HG02642 (cell line): ENCODE measurements around the gene RAB34.

Experiments
- ATAC-seq: cut with Tn5 transposase; IDR thresholded peaks from one replicate; pipeline ENCODE4 v1.9.1; 2021; ENCODE audit warnings: mild to moderate bottlenecking; ENCODE audit not compliant: unreplicated experiment, poor library complexity

RAB34 gene

DNA sequence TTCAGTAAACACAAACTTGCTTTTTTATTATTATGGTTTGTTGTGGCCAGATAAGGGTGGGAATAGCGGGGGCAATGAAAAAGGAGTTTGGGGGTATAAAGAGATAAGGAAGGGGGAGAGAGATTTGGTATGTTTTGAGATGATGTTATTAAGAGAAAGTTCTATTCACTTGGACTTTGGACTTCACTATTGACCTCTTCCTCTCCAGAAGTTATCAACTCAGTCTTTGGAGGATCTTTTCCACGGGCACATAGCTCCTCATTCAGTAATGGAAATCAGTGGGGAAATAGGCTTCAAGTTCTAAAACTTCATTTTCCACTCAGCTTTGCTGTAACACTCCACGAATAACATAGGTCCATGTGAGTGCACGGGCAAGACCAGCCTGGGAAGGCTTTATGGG is 29.2 kb downstream of the RAB34 start:
- ATAC-seq: no peak

DNA sequence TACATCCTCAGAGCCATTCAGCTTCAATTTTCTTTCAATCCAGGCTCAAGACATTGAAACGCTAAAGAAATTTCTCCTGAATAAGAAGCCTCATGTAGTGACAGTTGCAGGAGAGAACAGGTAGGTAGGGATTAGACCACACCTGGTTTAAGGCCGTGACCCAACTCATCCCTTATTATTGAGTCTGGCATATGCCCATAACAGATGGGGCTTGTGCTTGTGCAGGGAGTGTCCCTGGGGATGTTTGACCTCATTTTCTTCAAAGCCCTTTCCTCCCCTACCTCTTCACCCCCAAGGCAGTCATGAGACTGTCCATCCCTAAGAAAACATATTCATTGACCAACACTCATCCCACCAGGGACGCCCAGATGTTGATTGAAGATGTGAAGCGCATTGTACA is 31.4 kb downstream of the RAB34 start:
- ATAC-seq: no peak

DNA sequence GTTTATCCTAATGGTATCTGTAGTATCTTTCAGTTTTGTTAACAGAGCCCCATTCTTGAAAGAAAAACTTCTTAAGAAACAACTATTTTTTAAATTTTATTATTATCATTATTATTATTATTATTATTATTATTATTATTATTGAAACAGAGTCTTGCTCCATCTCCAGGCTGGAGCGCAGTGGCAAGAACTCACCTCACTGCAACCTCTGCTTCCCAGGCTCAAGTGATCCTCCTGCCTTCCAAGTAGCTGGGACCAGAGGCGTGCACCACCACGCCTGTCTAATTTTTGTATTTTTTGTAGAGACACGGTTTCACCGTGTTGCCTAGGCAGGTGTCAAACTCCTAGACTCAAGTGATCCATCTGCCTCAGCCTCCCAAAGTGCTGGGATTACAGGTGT is 32.3 kb downstream of the RAB34 start:
- ATAC-seq: no peak

DNA sequence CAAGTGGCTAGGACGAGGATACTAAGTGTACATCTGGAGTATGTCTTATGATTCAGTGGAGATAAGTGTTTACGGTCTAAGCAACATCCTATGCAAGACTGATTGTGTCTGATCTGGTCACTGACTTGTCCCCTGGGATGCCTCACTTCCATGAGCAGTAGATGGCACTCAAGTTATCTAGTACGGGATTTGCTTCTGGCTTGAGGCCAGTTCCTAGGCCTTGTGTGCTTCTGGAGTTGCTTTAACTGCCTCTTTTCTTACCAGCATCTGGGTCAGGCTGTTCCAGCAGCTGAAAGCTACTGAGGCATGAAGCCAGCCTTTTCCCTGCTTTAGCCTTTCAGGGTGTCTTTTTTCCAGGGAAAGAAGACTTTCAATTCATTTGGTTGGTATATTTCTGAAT is 32.7 kb downstream of the RAB34 start:
- ATAC-seq: no peak

DNA sequence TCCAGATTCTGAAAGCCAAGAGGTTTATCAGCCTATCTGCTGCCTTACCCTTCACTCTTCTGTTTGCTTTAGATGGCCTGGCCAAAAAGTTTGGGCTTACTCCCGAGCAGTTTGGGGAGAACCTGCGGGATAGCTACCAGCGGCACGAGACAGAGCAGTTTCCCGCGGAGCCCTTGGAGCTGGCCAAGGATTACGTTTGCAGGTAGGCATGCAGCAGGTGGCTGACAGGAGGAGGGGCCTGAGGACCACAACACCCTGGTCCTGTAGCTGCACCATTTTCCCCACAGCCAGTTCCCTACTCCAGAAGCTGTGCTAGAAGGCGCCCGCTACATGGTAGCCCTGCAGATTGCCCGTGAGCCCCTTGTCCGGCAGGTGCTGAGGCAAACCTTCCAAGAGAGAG is 35.0 kb downstream of the RAB34 start:
- no peak for ATAC-seq

DNA sequence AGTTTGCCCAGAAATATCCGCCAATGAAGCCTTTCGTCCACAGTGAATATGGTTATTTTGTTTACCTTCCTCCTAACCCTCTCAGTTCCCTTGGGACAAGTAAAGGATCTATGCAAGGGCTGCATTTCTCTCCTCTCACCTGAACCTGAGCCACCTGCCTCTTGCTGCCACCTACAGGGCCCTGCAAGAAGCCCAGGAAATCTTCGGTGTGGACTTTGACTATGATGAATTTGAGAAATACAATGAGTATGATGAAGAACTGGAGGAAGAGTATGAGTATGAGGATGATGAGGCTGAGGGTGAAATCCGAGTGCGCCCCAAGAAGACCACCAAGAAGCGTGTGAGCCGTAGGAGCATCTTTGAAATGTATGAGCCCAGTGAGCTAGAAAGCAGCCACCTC is 41.7 kb downstream of the RAB34 start:
- no peak for ATAC-seq

DNA sequence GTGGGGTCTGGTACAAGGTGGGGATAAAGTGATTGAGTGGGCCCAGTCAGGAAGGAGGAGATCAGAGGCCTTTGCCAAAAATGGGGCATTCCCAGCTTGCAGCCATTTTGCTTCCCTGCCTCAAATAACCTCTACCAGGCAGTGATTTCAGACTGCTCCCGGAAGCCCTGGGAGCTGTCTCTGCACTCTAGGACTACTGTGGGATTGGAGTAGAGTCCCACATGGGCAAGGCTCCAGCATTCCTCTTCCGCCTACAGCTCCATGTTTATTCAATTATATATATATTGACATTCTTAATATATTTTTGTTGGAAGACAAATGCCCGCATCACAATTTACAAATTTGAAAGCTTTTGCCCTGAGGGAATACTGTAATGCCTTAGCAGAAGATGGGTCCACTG is 42.2 kb downstream of the RAB34 start:
- ATAC-seq: no peak

DNA sequence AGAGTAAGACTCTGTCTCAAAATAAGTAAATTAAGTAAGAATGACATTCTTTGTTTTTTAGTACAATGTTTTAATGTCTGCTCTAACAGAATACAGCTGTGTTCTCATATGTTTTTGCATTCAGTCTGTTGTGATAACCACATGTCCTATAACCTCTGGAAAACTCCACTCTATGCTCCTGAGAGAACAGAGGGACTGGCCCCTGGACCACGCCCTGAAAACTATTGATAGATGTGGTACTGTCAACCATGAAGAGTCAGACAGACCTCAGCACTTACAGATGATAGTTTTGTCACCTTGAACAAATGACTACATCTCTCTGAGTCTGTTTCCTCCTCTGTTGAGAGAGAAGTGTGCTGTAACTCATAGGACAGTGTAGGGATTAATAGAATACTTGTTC is 47.8 kb downstream of the RAB34 start:
- ATAC-seq: no peak

DNA sequence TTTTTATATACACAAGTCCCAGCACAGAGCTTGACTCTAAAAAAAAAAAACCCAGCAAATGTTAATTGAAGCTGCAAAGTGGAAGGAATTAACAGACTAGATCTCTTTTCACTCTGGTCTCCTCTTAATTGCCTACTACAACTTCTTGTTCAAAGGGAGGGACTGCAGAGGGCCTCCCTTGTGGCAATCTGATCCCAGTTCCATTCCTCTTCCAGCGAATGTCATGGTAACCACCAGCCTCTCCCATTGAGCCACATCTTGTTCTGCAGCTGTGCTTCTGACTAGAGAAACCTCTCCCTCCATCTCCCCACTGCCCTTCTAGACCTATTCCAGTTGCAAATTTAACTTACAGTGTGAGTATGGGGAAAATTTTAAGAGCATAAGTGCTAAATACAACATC is 49.8 kb downstream of the RAB34 start:
- ATAC-seq: no peak

DNA sequence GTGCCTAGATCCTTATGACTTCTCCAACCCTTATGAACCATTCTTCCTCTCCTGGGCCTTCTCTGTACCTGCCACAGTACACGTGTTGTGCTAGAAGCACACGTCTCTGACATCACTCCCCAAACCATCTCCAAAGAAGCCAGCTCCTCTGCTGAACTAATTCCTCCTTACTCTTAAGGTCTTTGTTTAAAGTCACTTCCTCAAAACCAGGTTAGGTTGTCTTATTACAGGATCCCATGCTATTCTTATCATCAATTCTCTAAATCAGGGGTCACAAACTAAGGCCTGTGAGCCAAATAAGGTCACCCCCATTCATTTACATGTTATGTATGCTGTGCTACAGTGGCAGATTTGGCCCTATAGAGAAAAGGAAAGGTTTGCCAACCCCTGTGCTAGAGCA is 51.7 kb downstream of the RAB34 start:
- no peak for ATAC-seq
